HG03378 (cell line): ENCODE measurements around the gene CCDC27.

ENCODE experiments used
- ATAC-seq: cut with Tn5 transposase; IDR thresholded peaks from one replicate; pipeline ENCODE4 v1.9.1; 2021; ENCODE audit warnings: mild to moderate bottlenecking, moderate library complexity; ENCODE audit not compliant: unreplicated experiment

CCDC27 gene

GRCh38 chr1:3774276-3774945 is 22.2 kb downstream of the CCDC27 start:
- no peak for ATAC-seq

- ATAC-seq: no peak
Measured at GRCh38 chr1:3774946-3775489, 22.8 kb downstream of the CCDC27 start.

- ATAC-seq: no peak
Measured at GRCh38 chr1:3775490-3776230, 23.4 kb downstream of the CCDC27 start.

- no peak for ATAC-seq
Measured at GRCh38 chr1:3776231-3776961, 24.1 kb downstream of the CCDC27 start.

DNA sequence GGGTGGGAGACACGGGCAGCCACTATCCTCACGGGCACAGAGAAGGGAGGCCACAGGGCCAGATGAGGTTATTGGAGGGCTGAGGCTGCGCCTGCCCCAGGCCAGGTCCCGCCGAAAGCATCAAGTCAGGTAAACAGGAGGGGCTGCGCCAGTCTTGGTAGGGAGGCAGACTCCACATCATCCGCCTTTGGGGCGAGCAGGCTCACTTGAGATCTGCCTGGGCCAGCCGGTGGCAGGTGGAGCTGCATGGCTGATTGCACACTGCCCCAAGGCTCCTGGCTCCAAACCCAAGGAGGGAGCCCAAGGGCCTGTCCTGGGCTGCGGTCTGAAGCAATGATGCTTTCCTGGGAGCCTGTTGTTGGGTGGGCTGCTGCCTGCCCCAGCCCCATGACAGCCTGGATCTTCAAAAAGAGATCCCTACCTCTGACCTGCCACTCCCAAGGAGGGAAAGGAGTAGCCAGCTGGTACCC is 24.9 kb downstream of the CCDC27 start:
- ATAC-seq: no peak

GRCh38 chr1:3777647-3778589 is 25.7 kb downstream of the CCDC27 start:
- ATAC-seq: no peak

DNA sequence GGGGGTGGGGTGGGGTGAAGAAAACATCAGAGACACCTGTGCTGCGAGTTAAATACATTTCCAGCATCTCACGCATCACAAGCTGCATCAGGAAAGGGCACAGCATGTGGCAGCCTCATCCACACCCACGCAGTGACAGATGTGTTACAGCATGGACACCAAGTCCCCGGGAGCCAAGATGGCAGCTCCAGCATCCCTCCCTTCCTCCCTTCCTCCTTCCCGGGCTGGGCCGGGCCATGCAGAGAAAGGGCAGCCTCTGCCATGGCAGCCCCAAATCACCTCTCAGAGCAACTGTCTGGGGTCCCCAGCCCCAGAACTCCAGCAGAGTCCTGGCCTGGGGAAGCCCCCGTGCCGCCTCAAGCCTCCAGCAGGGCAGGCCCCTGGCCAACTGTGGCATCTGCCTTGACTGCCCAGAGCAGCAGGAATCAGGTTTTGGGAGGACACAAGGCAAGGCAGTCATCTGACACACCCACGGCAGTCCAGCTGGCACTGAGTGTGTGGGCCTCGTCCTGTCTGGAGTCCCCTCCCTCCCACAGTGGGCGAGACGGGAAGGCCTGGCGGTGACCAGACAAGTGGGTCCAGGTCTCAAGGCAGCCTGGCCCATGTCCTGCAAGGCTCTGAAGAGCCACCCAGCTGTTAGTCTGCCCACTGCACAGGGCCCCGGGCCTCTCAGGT is 26.5 kb downstream of the CCDC27 start:
- no peak for ATAC-seq

DNA sequence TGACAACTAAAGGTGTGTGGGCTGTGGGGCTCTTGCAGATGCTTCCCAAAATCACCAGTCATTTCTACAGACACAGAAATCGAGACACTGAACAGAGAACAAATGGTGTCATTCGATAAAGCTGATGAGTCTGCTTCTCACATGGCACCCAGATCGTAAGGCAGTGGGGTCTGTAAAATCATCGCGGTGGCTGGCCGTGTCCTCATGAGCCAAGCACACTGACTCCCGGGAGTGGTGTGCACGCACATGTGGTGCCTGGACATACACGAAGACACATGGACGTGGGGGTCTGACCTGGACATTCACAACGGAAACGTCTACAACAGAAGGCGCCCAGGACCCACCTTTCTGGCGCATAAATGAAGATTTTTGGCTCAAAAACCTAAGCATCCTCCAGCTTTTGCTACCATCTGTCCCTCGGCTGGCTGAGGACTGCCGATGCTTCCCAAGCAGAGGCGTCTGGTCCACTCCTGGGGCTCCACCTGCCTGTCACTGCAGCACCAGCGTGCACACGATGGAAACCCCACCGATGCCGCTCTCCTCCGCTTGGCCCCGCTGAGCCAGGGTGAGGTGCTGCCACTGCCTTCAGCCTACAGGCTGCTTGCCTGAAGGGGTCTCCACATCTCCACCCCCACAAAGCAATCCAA is 27.1 kb downstream of the CCDC27 start:
- ATAC-seq: no peak

- ATAC-seq: no peak
Measured at GRCh38 chr1:3779912-3780416, 27.7 kb downstream of the CCDC27 start.

DNA sequence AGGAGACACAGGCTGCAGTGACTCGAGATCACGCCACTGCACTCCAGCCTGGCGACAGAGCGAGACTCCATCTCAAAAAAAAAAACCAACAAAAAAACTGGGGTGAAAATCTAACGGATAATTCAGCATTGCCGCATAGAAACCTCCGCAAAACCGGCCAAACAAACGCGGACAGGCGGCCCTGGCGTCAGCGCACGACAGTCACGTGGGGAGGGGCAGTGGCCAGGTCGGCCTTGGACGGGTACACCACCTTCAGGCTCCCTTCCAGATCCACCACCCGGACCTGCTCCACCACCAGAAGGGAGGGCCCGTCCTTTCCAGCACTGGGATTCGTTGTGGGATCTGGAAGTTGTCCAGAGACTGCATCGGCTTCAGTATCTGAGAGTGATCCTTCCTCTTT is 28.7 kb downstream of the CCDC27 start:
- ATAC-seq: no peak

DNA sequence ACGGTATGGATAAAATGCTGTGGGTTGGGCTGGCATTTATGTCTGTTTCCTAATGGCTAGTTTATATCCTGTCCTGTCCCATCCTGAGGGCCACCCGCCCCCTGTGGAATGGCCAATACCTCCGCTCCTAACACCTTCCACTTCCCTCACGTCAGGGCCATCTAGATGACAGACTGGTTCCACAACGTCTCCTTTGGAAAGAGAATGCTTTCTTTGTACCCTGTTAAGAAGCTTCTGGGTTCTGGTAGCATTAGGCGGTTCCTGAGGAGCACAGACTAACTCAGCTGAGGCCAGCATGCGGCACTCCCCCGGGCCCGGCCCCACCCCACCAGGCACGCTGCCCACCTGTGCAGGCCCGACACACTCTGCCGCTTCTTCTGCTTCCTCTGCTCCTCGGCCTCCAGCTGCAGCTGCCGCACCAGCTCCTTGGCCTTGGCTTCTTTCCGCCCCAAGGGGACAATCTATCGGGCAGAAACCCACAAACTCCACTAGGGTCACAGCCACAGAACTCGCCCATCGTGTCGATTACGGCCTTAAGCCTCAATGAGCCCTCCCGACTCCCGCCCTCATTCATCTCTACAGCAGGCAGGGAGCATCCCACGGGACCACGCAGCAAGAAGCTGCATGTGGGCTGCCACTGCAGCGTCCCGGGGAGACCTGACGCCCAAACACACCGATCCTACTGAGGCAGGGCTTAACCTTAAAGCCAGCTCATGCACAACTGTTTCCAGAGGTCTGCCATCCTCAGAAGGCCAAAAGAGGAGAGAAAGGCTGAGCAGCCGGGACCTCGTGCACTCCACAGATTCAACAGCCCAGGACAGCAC is 31.6 kb downstream of the CCDC27 start:
- no peak for ATAC-seq

DNA sequence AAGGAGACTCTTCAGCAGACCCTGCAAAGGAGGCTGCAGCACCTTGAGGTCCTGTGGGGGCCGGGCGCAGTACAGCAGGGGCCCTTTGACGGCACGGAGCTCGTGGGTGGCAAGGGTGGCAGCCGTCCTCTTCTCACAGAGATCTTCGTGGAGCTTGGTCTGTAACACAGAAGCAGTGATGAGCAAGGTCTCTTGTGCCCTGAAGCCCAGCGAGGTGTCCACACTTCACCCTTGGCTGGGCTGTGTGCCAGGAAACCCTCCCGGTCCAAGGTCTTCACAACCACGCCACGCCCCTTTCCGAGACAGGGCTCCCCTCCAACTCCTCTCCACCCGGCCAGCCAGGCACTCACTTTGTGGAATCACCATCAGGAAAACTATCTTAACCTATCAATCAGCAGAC is 32.8 kb downstream of the CCDC27 start:
- no peak for ATAC-seq

DNA sequence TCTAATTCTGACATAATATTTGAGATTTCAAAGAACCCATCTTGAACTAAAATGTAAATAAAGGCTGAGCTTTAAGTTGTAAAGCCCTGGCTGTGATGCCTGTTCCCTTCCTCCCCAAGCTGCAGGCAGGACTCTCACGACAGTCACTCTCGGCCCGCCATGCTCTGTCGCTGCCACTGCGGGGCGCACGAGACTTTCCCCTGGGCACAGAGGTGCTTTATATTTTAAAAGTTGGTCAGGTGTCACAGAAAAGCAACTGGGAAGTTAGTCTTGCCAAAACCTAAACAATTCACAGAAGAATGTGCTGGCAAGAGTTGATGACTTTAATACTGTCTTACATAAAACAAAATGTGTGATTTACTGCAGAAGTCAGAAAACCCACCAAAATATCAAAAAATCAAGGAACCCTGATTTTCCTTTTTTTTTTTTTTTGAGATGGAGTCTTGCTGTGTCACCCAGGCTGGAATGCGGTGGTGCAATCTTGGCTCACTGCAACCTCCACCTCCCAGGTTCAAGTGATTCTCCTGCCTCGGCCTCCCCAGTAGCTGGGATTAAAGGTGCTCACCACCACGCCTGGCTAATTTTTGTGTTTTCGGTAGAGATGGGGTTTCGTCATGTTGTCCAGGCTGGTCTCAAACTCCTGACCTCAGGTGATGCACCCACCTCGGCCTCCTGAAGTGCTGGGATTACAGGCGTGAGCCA is 33.4 kb downstream of the CCDC27 start:
- no peak for ATAC-seq

DNA sequence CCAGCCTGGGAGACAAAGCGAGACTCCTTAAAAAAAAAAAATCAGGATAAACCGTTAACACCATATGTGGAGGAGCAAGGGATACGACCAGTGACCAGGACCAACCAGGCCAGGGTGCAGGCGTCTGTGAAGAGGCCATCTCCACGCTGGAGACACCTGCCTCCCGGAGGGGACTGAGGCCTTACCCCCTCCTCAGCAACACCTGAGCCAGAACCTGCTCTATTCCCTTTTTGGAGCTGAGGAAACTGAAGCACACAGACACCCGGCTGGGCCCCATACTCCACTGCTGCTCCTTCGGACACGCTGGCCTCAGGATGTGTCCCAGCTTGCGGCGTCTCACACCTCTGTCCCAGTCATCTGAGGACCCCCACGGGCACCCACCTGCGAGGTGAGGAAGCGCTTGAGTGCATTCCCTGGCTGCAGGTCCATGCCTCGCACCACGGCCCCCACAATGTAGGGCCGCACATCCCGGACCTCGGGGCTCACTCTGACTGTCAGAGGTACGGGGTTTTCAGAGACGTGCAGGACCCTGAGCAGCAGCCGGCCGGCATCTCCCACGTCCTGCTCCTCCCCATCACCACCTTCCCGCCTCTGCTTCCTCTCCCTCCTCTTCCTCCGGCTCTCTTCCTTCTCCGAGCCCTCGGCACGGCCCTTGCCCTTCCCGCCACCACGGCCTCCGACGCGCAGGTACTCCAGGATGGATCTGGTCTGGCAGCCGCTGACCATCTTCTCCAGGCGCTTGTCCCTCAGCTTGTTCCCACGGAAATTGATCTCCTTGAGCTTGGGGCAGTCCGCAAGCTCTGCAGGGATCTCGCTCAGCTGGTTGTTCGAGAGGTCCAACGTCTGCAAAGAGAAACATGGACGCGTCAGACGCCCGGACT is 34.5 kb downstream of the CCDC27 start:
- no peak for ATAC-seq

- ATAC-seq: no peak
Measured at GRCh38 chr1:3787349-3787715, 35.1 kb downstream of the CCDC27 start.

DNA sequence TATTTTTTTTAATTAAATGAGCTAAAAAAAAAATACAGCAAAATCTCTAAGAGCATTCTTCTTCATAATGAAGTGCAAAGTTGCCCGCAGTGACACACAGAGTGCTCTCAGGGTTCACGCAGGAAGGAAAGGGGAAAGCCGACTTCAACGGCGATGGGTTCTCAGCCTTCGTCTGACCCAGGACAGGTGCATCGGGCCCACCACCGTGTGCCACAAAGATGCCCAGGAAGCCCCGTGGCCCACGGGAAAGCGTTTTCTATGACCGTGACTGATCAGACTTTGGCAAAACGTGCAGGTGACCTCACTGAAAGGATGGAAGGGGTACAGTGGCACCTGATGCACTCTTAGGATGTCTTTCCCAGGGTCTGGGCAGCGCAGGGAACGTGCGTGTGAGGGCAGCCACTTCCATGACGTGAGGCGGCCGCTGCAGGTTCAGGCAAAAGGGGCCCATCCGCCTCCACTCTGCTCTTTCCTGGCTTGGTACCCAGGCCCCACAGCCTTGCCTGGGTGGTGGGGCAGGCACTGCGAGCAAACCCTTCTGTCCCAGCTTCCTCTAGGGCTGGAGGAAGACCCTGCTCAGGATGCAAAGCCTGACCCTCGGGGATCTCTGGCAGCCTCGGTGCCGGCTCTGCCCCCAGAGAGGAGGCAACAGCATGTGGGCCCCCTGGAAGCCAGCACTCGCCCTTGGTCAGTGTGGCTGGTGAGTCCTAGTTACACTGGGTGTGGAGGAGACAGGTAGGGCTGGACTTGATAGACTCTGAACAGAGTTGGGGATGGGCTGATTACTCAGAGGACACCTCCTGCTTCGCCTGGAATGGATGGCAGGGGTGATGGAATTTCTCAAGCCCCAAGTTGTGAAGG is 35.7 kb downstream of the CCDC27 start:
- no peak for ATAC-seq
